SK-N-SH (cell line): Measurements from ENCODE around the gene LPP. TPM values are rescaled to one million over a fixed set of nuclear protein-coding genes. Genes with fewer than 3 reads are reported as not detected.

Experiments
- CTCF ChIA-PET: fragments of 300-600, 350-600 bp; formaldehyde crosslinking; extraction: SDS; loops from one replicate; lab custom pipeline; 2021; lab: Yijun Ruan, JAX
- POLR2A ChIA-PET: fragments of 350-600 bp; sonication (Branson Sonifier 250); formaldehyde crosslinking; extraction: SDS; loops from one replicate; lab custom pipeline; 2020; ENCODE audit warnings: antibody characterized with exemption, inconsistent platforms; lab: Yijun Ruan, JAX
- DNase-seq: peaks from one replicate; pipeline ENCODE4 v3.0.0; 2012
- H2AFZ ChIP-seq: fragments of 200-600 bp; sonication (generic); 2 replicates; pipeline ENCODE4 v1.8.1; 2016; ENCODE audit warnings: antibody characterized with exemption, mild to moderate bottlenecking, low read depth
- H3F3A ChIP-seq: fragments of 200-600 bp; sonication (generic); replicated peaks from 2 replicates; pipeline ENCODE3; 2016; ENCODE audit warnings: antibody characterized with exemption, mild to moderate bottlenecking; ENCODE audit not compliant: insufficient read depth
- H3K27ac ChIP-seq, 2 experiments: fragments of 200-500 bp in 1 of 2; fragments of 200-600 bp in 1 of 2; sonication (Bioruptor generic) in 1 of 2; sonication (generic), shearing (Covaris generic) in 1 of 2; 2 replicates each; pipeline versions ENCODE4 v1.5.1 to v1.6.1; 2014 to 2016; ENCODE audit warnings: low read depth in 2 of 2, inconsistent platforms in 1 of 2, low read length in 1 of 2, mild to moderate bottlenecking in 1 of 2, mixed read lengths in 1 of 2
- H3K27me3 ChIP-seq: fragments of 200-600 bp; sonication (generic), shearing (Covaris generic); 2 replicates; pipeline ENCODE4 v1.6.1; 2016; ENCODE audit warnings: mixed run types; ENCODE audit not compliant: insufficient read depth
- H3K36me3 ChIP-seq, 2 experiments: fragments of 200-500 bp in 1 of 2; fragments of 200-600 bp in 1 of 2; sonication (Bioruptor generic) in 1 of 2; sonication (generic) in 1 of 2; replicated peaks in 1 of 2; 2 replicates each; pipeline versions ENCODE3 to v1.5.1; 2014 to 2016; ENCODE audit warnings: low read length in 1 of 2, mild to moderate bottlenecking in 1 of 2; ENCODE audit not compliant: insufficient read depth in 2 of 2, control insufficient read depth in 1 of 2
- H3K4me1 ChIP-seq, 2 experiments: fragments of 200-500 bp in 1 of 2; fragments of 200-600 bp in 1 of 2; sonication (Bioruptor generic) in 1 of 2; sonication (generic), shearing (Covaris generic) in 1 of 2; 2 replicates each; pipeline versions ENCODE4 v1.5.1 to v1.6.1; 2014 to 2016; ENCODE audit warnings: low read depth in 1 of 2, low read length in 1 of 2, mixed run types in 1 of 2; ENCODE audit not compliant: insufficient read depth in 2 of 2, control insufficient read depth in 1 of 2
- H3K4me2 ChIP-seq: fragments of 200-600 bp; sonication (generic), shearing (Covaris generic); 2 replicates; pipeline ENCODE4 v1.6.1; 2017; ENCODE audit warnings: mixed run types
- H3K4me3 ChIP-seq, 2 experiments: fragments of 200-500 bp in 1 of 2; fragments of 200-600 bp in 1 of 2; sonication (Bioruptor generic) in 1 of 2; sonication (generic), shearing (Covaris generic) in 1 of 2; 2 replicates each; pipeline versions ENCODE4 v1.5.1 to v1.8.1; 2014 to 2016; ENCODE audit warnings: low read depth in 2 of 2, inconsistent platforms in 1 of 2, low read length in 1 of 2, mild to moderate bottlenecking in 1 of 2, mixed read lengths in 1 of 2, moderate library complexity in 1 of 2
- H3K79me2 ChIP-seq: fragments of 200-600 bp; sonication (generic); 2 replicates; pipeline ENCODE4 v1.8.1; 2017; ENCODE audit warnings: mild to moderate bottlenecking; ENCODE audit not compliant: insufficient read depth
- H3K9ac ChIP-seq: fragments of 200-600 bp; sonication (generic); 2 replicates; pipeline ENCODE4 v1.6.1; 2017; ENCODE audit warnings: mixed run types
- H3K9me2 ChIP-seq: fragments of 200-600 bp; sonication (generic); 2 replicates; pipeline ENCODE4 v1.6.1; 2017; ENCODE audit warnings: mixed run types
- H3K9me3 ChIP-seq: fragments of 200-600 bp; sonication (generic); 2 replicates; pipeline ENCODE4 v1.6.1; 2017; ENCODE audit warnings: mixed run types, mild to moderate bottlenecking, moderate library complexity
- H4K20me1 ChIP-seq: fragments of 200-600 bp; sonication (generic); 2 replicates; pipeline ENCODE4 v1.6.1; 2017; ENCODE audit warnings: mild to moderate bottlenecking, mixed run types; ENCODE audit not compliant: insufficient read depth
- CHD2 ChIP-seq: fragments of 150-350 bp; IDR thresholded peaks from 2 replicates; pipeline ENCODE4 v1.6.1; 2018; ENCODE audit warnings: low read length; ENCODE audit not compliant: partially characterized antibody
- FOXM1 ChIP-seq: IDR thresholded peaks from 2 replicates; pipeline ENCODE4 v1.4.0; 2012; ENCODE audit warnings: low read depth, mild to moderate bottlenecking
- GABPA ChIP-seq: IDR thresholded peaks from 2 replicates; pipeline ENCODE4 v1.4.0; 2012; ENCODE audit warnings: low read depth, mild to moderate bottlenecking
- MEF2A ChIP-seq: IDR thresholded peaks from 2 replicates; pipeline ENCODE4 v1.4.0; 2012; ENCODE audit warnings: low read depth, borderline replicate concordance
- REST ChIP-seq: IDR thresholded peaks from 2 replicates; pipeline ENCODE4 v1.6.1; 2012; ENCODE audit warnings: mild to moderate bottlenecking, low read depth, low read length, moderate library complexity
- RXRA ChIP-seq: IDR thresholded peaks from 2 replicates; pipeline ENCODE4 v1.4.0; 2012; ENCODE audit warnings: low read depth, mild to moderate bottlenecking, borderline replicate concordance
- TEAD4 ChIP-seq: IDR thresholded peaks from 2 replicates; pipeline ENCODE4 v1.4.0; 2012; ENCODE audit warnings: mild to moderate bottlenecking, borderline replicate concordance; ENCODE audit not compliant: insufficient read depth
- ZBTB33 ChIP-seq: IDR thresholded peaks from 2 replicates; pipeline ENCODE4 v1.4.0; 2012; ENCODE audit warnings: low read depth, borderline replicate concordance
- WGBS: methylation state at CpG from one replicate; pipeline ENCODE4 v1.1.6; 2017; ENCODE audit warnings: low lambda C conversion rate; 5-methylcytosine and 5-hydroxymethylcytosine counted together
- polyA plus RNA-seq, 3 experiments: library from polyadenylated mRNA; depleted of rRNA; stranded (reverse); fragments of >200 nt; gene quantifications; 2 replicates each; pipeline ENCODE4 v1.2.3, GENCODE V29; 2012
- TF ChIP-seq, protein P1 (sequence below): IDR thresholded peaks from 2 replicates; pipeline ENCODE4; 2012
- TF ChIP-seq, protein P2 (sequence below): IDR thresholded peaks from 2 replicates; pipeline ENCODE4 v1.4.0; 2012; ENCODE audit warnings: low read depth

Gene LPP
- polyA plus RNA-seq, 1 of the 3 experiments (the other 2 are of a cell fraction) = 6.6 TPM

DNA sequence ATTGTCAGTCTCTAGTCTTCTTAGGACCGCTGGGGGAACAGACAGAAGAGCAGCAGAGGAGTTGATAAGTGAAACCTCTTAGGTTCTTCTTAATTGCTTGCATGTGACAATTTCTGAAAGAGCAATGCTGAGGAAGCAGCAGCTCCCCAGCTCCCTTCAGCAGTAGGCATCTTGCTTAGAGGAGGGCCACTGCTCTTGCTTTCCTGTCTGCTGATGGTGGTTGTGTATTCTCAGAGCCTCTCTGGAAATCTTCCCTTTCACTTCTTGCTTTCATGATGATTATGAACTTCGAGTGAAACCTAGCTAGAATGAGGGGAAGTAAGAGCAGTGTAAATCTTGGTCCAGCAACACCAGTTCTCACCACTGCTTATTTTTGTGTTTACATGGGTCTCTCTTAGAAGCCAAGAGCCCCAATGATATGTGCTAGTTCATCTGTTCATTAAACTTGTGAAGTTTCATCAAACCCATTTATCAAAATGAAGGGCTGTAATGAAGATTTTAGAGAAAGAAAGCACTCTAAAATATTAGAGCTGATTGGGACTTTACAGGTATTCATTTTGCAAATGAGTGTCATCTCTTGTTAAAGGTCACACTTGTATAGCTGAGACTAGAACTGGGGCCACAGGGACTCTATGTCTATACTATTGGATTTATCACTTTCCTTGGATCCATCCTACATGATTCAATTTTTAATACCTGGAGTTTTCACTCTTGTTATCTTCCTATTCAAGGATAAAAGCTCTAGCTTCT is 246.7 kb downstream of the LPP start (continued):
- no peak for TF ChIP-seq ZBTB33
- TF ChIP-seq MEF2A = no peak
- TF ChIP-seq, protein P1, sequence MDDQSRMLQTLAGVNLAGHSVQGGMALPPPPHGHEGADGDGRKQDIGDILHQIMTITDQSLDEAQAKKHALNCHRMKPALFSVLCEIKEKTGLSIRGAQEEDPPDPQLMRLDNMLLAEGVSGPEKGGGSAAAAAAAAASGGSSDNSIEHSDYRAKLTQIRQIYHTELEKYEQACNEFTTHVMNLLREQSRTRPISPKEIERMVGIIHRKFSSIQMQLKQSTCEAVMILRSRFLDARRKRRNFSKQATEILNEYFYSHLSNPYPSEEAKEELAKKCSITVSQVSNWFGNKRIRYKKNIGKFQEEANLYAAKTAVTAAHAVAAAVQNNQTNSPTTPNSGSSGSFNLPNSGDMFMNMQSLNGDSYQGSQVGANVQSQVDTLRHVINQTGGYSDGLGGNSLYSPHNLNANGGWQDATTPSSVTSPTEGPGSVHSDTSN = no peak
- TF ChIP-seq CHD2 = no peak
- TF ChIP-seq GABPA = no peak
- no peak for TF ChIP-seq REST
- no peak for TF ChIP-seq FOXM1
- TF ChIP-seq RXRA = no peak

DNA sequence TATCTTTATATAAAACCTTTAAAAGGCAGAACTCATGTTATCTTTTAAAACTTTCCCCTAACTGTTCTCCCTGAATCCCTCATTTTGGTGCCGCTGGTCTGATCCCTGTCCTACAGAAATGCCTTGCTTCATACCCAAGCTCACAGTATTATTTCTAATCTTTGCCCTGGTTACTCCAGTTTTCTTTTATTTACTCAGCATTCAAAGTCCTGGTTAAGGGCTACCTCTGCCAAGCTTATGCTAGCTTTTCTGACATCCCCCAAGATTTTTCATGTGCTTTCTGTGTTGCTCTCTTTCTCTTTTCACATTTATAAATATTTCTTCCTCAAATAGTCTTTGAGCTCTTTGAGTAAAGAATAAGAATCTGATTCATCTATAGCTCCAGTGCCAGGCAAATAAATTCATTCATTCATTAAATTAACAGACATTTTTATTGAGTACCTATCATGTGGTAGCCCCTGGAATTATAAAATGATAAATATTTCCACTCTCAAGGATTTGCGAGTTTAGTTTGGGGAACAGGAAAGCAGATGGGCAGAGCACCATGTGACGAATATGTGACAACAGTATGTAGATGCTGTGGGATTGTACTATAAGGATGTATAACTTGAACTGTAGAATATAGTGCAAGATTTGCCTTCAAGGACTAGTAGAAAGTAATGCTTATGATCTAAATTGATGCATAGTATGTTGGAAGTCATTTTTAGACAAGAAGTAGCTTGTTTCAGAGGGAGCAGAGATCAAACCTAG is 247.5 kb downstream of the LPP start:
- Histone ChIP-seq H3K36me3 (peaks cover 0 to 7% of the 10 kb centered on the region in 2 experiments), H3K9ac (no peak overlapping the region), H3K4me3 (no peak overlapping the region), H3K79me2 (peaks cover 80% of the 10 kb centered on the region), H3K27ac (no peak overlapping the region), H4K20me1 (no peaks in the 10 kb centered on the region), H3K9me3 (0 out of 2 replicates have a peak, but pooled peaks cover 4% of the 10 kb centered on the region), H3K4me1 (peaks cover 0 to 6% of the 10 kb centered on the region in 2 experiments; a peak in 1 of 4 replicates), H3K9me2 (no peaks in the 10 kb centered on the region), H2AFZ (no peak overlapping the region), H3K4me2 (no peak overlapping the region), H3K27me3 (no peaks in the 10 kb centered on the region), H3F3A (no peaks in the 10 kb centered on the region)
- TF ChIP-seq, protein P2, sequence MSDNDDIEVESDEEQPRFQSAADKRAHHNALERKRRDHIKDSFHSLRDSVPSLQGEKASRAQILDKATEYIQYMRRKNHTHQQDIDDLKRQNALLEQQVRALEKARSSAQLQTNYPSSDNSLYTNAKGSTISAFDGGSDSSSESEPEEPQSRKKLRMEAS = no peak
- no peak for TF ChIP-seq CHD2
- no peak for TF ChIP-seq TEAD4
- no peak for TF ChIP-seq GABPA
- no peak for TF ChIP-seq FOXM1
- WGBS = 65% methylated on average over 3 of the region's 3 CpGs
- CTCF ChIA-PET = no interaction called here
- DNase-seq = no peak
- POLR2A ChIA-PET = no interaction called here
